Measurements from ENCODE around the gene TSPAN18. TPM values are rescaled to one million over a fixed set of nuclear protein-coding genes. Genes with fewer than 3 reads are reported as not detected.

TSPAN18 gene
- total RNA-seq, 4 donors from 2014 or later: 0.34 to 11.5 (median 2.7) TPM

DNA sequence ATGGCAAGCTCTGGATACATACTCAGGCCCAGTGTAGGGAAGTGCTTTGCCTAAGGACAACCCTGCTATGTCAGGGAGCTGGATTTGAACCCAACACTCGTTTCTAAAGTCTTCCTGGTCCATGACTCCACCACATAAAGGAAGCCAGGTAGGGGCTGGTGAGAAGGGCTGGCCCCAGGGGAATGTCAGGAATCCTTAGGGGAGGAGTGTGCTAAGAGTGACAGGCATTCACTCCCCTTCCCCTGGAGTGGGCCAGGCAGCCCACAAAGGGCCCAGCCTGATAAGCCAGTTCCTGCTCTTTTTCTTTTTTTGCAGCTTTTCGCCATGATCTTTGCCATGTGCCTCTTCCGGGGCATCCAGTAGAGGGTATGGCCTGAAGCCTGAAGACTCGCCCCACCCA, 202.1 kb downstream of the TSPAN18 start:
- TF ChIP-seq, protein P1, sequence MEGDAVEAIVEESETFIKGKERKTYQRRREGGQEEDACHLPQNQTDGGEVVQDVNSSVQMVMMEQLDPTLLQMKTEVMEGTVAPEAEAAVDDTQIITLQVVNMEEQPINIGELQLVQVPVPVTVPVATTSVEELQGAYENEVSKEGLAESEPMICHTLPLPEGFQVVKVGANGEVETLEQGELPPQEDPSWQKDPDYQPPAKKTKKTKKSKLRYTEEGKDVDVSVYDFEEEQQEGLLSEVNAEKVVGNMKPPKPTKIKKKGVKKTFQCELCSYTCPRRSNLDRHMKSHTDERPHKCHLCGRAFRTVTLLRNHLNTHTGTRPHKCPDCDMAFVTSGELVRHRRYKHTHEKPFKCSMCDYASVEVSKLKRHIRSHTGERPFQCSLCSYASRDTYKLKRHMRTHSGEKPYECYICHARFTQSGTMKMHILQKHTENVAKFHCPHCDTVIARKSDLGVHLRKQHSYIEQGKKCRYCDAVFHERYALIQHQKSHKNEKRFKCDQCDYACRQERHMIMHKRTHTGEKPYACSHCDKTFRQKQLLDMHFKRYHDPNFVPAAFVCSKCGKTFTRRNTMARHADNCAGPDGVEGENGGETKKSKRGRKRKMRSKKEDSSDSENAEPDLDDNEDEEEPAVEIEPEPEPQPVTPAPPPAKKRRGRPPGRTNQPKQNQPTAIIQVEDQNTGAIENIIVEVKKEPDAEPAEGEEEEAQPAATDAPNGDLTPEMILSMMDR (IDR thresholded peaks at IDR 0.05; ENCODE audit: low read depth): no peak

DNA sequence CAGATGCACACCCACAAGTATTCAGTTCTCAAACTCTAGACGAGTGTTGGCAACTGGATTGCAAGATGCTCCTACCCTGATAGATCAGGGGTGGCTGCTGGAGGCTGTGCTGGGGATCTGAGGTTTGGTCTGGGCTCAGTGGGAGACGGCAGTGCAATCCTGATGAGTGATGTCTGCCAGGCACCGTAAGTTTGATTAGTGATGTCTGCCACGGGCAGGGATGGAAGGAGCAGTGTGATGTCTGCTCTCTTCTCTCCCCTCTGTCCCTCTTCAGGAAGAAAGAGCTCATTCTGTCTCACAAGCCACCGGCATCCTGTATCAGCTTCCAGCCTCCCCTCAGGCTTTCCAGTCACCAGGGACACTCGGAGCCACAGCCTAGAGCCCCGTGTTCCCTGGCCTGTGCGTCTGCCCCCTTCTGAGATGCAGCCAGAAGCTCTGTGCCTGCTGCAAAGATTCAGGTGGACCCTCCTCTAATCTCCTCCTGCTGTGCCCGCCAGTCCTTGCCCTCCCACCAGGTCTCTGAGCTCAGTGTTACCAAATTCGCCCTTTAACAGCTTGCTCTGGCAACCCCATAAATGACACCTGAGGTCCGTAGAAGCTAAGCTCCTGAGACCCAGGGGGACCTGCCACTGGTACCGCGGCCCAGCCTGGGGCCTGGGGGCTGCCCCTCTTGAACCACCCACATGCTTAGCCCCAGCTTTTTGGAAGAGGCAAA, 204.0 kb downstream of the TSPAN18 start:
- TF ChIP-seq, protein P1 (IDR thresholded peaks at IDR 0.05; ENCODE audit: low read depth): no peak

DNA sequence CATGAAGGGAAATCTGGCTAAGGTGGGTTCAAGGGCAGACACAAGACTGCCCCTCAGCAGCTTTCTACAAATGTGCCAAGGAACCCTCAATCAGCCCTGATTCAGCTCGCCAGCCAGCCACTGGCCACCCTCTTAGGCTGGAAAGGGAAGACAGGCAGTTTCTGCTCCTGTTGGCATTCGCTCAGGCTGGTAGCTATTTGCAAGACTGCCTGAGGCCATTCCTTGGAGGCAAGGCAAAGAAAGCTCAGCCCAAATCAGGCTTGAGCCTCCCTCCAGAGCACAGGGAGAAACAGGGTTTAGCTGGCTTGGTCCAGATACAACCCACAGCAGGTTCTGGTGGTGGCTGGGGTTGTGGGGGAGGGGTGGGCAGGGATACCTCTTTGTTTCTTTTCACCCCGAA, 204.7 kb downstream of the TSPAN18 start:
- TF ChIP-seq, protein P1 (IDR thresholded peaks at IDR 0.05; ENCODE audit: low read depth): no peak

DNA sequence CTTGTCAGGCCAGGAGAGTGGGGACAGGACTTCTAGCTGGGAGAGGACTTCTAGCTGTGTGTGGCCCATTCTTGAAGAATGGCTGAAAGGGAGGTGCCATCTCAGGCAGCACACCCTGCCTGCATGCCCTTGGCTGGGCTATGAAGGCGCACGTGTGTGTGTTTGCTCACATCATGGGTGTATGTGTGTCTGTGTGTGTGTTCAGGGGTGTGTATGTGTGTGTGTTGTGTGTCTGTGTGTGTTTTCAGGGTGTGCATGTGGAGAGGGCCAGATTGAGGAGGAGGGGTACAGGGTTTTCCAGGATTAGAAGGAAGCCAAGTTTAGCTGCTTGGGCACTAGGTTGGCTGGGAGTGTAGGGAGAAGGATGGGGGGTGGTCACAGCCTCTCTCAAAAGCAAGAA, 207.3 kb downstream of the TSPAN18 start:
- TF ChIP-seq, protein P1 (IDR thresholded peaks at IDR 0.05; ENCODE audit: low read depth): no peak

DNA sequence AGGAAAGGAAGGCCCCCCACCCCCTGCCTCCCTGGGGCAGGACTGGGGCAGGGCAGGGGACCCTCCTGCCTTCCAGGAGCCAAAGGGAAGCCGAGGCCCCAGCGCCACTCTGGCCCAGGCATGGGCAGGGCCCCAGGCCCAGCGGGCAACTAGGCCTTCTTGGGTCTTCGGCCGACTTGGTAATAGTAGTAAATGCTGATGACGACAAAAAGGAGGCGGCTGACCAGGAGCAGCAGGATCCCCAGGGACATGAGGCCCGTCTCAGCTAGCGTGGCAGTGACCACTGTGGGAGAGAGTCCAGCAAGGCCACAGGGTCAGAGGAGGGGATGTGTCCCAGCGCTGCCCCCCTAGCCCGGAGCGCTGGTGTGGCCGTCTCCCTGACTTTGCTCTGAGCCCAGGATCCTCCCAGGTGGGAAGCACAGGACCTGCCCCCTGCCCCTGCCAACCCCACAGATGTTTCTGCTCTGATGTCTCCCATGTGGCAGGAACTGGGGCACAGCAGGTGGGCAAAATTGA, 208.0 kb downstream of the TSPAN18 start:
- TF ChIP-seq, protein P1 (IDR thresholded peaks at IDR 0.05; ENCODE audit: low read depth): no peak

DNA sequence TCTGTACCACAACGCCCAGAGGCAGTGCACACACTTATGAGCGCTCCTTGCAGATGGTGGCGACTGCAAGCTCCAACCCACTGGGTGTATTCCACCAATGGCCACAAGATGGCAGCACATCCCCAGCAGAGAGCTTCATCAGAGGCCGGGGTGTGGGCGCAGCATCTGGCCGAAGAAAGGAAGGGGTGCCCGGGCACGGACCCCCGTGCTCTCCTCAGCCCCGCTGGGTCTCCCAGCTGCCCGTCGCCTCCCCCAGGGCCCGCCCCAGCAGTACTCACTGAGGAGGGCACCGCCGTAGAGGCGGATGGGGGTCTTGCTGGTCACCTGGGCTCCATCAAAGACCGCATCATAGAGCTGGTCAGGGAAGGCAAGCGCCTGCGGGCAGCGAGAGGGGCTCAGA, 209.8 kb downstream of the TSPAN18 start:
- TF ChIP-seq, protein P1 (IDR thresholded peaks at IDR 0.05; ENCODE audit: low read depth): no peak

DNA sequence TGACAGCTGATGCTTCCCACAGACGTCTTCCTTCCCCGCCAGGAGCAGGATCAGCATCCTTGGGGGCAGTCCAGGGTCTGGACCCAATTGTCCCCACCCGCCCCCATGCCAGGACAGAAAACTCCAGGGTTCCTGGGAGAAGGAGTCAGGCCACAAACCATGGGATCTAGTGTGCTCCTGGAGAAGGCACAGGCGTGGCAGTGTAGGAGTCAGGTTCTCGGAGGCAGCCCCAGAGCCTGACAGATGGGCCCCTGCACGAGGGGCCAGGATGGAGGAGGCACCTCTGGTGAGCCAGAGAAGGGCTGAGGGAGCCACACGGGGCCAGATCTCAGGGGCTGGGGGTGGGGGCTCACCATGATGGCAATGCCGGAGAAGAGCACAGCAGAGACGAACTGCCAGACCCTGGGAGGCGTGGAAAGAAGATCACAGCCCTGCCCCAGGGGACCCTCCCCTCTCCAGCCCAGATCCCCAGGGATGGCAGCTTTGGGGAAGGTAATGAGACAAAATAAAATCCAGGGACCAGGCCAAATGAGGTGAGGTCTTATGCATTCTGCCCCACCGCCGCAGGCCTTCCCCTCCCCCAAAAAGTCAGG, 210.3 kb downstream of the TSPAN18 start:
- TF ChIP-seq, protein P1 (IDR thresholded peaks at IDR 0.05; ENCODE audit: low read depth): no peak
